Cerebellar cortex (tissue), 1 donor: ENCODE results near the gene DEAF1.
"Not testable (repeated sequence)": the region's sequence is repeated elsewhere in the genome, so short reads cannot be mapped to it uniquely, and the experiment has no call there.

Source experiments
- DNase-seq: peaks from one replicate; pipeline ENCODE4 v3.0.0-alpha.2; 2015; ENCODE audit warnings: low spot score

The DEAF1 gene

GRCh38 chr11:694563-695287 is at the start of gene DEAF1:
Gene DEAF1, minus strand, starts transcription at chr11:695222. Its CDS starts 175 bp downstream, at chr11:695047.
- DNase-seq, result peak; percentile 94

GRCh38 chr11:742571-743201 is 47.7 kb upstream of the DEAF1 start:
- DNase-seq, result no peak

GRCh38 chr11:742156-742546 is 47.1 kb upstream of the DEAF1 start:
- no peak for DNase-seq

GRCh38 chr11:737899-738298 is 42.9 kb upstream of the DEAF1 start:
- not testable (repeated sequence) for DNase-seq

GRCh38 chr11:737366-737765 is 42.3 kb upstream of the DEAF1 start:
- no peak for DNase-seq

GRCh38 chr11:734541-734940 is 39.5 kb upstream of the DEAF1 start:
- not testable (repeated sequence) for DNase-seq

GRCh38 chr11:733072-733471 is 38.0 kb upstream of the DEAF1 start:
- no peak for DNase-seq

GRCh38 chr11:729492-730074 is 34.6 kb upstream of the DEAF1 start:
- DNase-seq, result no peak

- DNase-seq, result no peak
These were observed 34.0 kb upstream of the DEAF1 start for GRCh38 chr11:728901-729491.

GRCh38 chr11:727859-728748 is 33.1 kb upstream of the DEAF1 start:
- DNase-seq, result peak; percentile 81

- DNase-seq, result no peak
These were observed 32.3 kb upstream of the DEAF1 start for GRCh38 chr11:727281-727701.

GRCh38 chr11:726278-727220 is 31.5 kb upstream of the DEAF1 start:
- no peak for DNase-seq

GRCh38 chr11:725624-726202 is 30.7 kb upstream of the DEAF1 start:
- no peak for DNase-seq

- DNase-seq, result no peak
These were observed 29.9 kb upstream of the DEAF1 start for GRCh38 chr11:724778-725386.

GRCh38 chr11:724049-724777 is 29.2 kb upstream of the DEAF1 start:
- no peak for DNase-seq

GRCh38 chr11:723120-723883 is 28.3 kb upstream of the DEAF1 start:
- DNase-seq, result peak; percentile 80

- DNase-seq, result no peak
These were observed 27.4 kb upstream of the DEAF1 start for GRCh38 chr11:722346-722811.

GRCh38 chr11:721741-722345 is 26.8 kb upstream of the DEAF1 start:
- no peak for DNase-seq
